GM03348 (cell line): ENCODE measurements around the gene TEPSIN.
"Not testable (repeated sequence)": the region's sequence is repeated elsewhere in the genome, so short reads cannot be mapped to it uniquely, and the experiment has no call there.

Experiments used
- DNase-seq: peaks from one replicate; pipeline ENCODE4 v3.0.0; 2012; ENCODE audit warnings: low spot score

Gene TEPSIN

DNA sequence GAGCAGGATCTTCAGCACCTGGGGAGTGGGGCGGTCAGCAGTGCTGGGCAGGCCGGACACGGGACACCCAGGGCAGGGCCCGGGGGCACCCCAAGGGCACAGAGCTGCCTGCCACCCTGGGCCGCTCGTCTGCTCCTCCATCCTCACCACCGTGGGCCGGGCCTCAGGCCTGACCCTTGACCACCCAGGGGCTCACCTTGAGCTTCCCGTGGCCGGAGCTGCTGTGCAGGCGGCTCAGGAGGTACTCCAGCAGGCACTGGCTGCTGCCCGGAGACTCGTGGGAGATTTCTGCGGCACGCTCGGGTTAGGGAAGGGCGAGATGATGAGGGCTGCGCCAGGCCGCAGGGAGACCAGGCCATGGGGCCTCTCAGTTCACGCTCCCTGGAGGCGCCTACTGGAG, 2.1 kb downstream of the TEPSIN start:
- DNase-seq: no peak

- DNase-seq: no peak
Measured at GRCh38 chr17:81235822-81236740, 2.8 kb downstream of the TEPSIN start.

GRCh38 chr17:81234940-81235821, 3.7 kb downstream of the TEPSIN start:
- no peak for DNase-seq

GRCh38 chr17:81234506-81234855, 4.4 kb downstream of the TEPSIN start:
- DNase-seq: no peak

DNA sequence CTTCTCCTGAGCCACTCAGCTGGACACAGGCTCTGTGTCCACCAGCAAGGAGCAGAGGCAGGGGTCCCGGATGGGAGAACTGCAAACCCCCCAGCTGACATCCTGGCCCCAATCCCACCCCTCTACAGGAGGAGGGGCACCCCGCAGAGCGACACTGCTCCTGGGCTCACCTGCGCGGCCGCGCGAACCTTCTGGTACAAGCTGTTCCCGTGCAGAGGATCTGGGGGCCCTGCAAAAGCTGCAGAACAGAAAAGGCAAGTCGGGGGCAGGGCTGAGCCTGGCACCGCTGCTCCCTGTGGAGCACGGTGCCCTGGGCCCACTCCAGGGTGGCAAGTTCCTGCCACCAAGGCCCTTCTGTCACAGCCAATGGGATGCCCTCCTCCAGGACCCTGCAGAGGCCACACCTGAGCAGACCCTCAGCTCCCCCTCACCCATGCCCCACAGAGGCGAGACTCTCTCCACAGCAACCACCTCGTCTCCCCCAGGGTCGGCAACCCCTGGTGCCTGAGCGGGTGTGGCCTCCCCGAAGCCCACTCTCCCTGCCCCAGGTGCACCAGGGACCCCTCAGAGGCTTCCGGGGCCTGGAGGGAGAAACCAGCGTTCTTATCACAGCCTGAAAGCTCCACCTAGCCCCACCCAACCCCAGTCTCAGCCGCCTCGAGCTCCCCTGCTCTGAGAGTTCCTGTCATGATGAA, 4.9 kb downstream of the TEPSIN start:
- DNase-seq: no peak

GRCh38 chr17:81233316-81233715, 5.5 kb downstream of the TEPSIN start:
- DNase-seq: no peak

- DNase-seq: no peak
Measured at GRCh38 chr17:81232616-81233241, 6.1 kb downstream of the TEPSIN start.

GRCh38 chr17:81231766-81232581, 6.9 kb downstream of the TEPSIN start:
- DNase-seq: no peak

DNA sequence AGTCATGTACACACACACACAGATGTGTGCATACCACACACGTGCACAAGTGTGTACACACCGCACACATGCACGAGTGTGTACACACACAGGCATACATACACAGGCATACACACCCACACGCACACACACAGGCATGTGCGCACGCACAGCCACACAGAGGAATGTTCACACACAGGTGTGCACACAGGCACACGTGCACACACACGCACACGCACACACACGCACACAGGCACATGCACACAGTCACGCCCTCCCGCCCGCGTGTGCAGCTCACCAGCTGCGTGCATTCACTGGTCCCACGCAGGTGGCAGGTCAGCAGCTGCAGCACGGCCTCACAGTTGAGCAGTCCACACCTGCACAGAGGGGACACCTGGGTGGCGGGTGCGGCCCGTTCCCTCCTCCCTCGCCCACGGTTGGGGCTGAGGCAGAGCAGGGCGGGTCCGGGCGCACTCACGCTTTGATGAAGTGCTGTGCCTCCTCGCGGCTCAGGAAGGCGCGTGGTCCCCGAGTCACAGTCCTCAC, 7.7 kb downstream of the TEPSIN start:
- no peak for DNase-seq

- DNase-seq: no peak
Measured at GRCh38 chr17:81230043-81230820, 8.6 kb downstream of the TEPSIN start.

DNA sequence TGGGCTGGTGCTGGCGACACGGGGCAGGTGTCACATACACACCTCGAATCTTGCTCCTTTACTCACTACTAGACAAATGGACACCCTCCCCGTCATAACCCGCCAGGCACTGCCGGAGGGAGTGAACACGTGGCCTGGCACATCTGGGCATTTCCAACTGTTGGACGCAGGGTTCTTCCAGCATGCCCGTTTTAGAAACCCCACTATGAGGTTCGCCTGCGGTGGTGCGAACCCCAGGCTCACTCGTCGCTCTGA, 9.3 kb downstream of the TEPSIN start:
- no peak for DNase-seq

- DNase-seq: no peak
Measured at GRCh38 chr17:81228834-81229665, 9.8 kb downstream of the TEPSIN start.

- no peak for DNase-seq
Measured at GRCh38 chr17:81228420-81228819, 10.4 kb downstream of the TEPSIN start.

DNA sequence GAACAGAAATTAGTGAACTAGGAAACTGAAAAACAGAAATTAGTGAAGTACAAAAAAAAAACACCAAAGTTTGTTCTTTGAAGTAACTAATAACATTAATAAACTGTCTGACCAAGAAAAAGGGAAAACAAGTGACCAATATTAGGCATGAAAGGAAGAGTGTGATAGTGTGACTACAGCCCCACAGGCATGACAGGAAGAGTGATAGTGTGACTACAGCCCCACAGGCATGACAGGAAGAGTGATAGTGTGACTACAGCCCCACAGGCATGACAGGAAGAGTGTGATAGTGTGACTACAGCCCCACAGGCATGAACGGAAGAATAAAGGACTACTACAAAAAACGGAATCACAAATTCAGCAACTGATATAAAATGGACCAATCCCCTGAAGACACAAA, 11.2 kb downstream of the TEPSIN start:
- DNase-seq: not testable (repeated sequence)

GRCh38 chr17:81223762-81224130, 15.1 kb downstream of the TEPSIN start:
- no peak for DNase-seq

GRCh38 chr17:81222906-81223761, 15.7 kb downstream of the TEPSIN start, which contains the start of gene CEP131:
Gene CEP131, minus strand, starts transcription at chr17:81222965. Its CDS starts 2,909 bp downstream, at chr17:81220056.
- DNase-seq: peak; percentile 100

- no peak for DNase-seq
Measured at GRCh38 chr17:81222620-81222905, 16.3 kb downstream of the TEPSIN start.

- DNase-seq: peak; percentile 40
Measured at GRCh38 chr17:81221842-81222619, 16.8 kb downstream of the TEPSIN start.
